A673 (cell line): ENCODE measurements around the gene MDP1.
"Not testable (repeated sequence)": the region's sequence is repeated elsewhere in the genome, so short reads cannot be mapped to it uniquely, and the experiment has no call there.

Source experiments
- EZH2 ChIP-seq: fragments of 200-600 bp; sonication (generic); IDR thresholded peaks from 2 replicates; pipeline ENCODE4 v1.6.1; 2017; ENCODE audit warnings: borderline replicate concordance, low read depth, mild to moderate bottlenecking, mixed read lengths, antibody characterized with exemption, low read length; ENCODE audit not compliant: poor library complexity, severe bottlenecking
- TF ChIP-seq, protein P1 (sequence below): fragments of 300-800, 200-600 bp; sonication (generic); conservative IDR thresholded peaks from 2 replicates; pipeline ENCODE4 v1.5.1; 2017; ENCODE audit warnings: low read depth, mild to moderate bottlenecking, antibody characterized with exemption, low read length, moderate library complexity, mixed read lengths

DNA sequence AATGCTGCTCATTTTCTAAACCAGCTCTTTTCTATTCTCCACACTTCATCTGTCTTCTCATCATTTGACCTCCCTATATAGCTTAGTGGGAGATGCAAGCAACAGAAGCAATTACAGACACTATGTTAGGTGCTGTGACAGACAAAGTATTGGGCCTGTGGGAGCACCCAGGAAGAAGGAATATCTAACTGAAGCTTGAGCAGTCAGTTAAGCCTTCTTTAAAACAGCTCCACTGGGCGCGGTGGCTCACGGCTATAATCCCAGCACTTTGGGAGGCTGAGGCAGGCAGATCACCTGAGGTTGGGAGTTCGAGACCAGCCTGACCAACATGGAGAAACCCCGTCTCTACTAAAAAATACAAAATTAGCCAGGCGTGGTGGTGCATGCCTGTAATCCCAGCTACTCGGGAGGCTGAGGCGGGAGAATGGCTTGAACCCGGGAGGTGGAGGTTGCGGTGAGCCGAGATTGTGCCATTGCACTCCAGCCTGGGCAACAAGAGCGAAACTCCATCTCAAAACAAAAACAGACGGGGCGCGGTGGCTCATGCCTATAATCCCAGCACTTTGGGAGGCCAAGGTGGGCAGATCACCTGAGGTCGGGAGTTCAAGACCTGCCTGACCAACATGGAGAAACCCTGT, 12.5 kb downstream of the MDP1 start:
- TF ChIP-seq, protein P1, sequence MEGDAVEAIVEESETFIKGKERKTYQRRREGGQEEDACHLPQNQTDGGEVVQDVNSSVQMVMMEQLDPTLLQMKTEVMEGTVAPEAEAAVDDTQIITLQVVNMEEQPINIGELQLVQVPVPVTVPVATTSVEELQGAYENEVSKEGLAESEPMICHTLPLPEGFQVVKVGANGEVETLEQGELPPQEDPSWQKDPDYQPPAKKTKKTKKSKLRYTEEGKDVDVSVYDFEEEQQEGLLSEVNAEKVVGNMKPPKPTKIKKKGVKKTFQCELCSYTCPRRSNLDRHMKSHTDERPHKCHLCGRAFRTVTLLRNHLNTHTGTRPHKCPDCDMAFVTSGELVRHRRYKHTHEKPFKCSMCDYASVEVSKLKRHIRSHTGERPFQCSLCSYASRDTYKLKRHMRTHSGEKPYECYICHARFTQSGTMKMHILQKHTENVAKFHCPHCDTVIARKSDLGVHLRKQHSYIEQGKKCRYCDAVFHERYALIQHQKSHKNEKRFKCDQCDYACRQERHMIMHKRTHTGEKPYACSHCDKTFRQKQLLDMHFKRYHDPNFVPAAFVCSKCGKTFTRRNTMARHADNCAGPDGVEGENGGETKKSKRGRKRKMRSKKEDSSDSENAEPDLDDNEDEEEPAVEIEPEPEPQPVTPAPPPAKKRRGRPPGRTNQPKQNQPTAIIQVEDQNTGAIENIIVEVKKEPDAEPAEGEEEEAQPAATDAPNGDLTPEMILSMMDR, result not testable (repeated sequence)
- TF ChIP-seq EZH2, result not testable (repeated sequence)
